Right lobe of liver (tissue), 4 donors: ENCODE measurements around the gene NBEAL1.

Source experiments
- CTCF ChIP-seq, 4 donors: fragments of 200-600 bp in 3 of 4; fragments of 450-650 bp in 1 of 4; IDR thresholded peaks; one replicate each; pipeline versions ENCODE4 v1.5.1 to v1.8.0; 2016 to 2022; ENCODE audit warnings: antibody characterized with exemption in 4 of 4, mild to moderate bottlenecking in 2 of 4
- POLR2A ChIP-seq: fragments of 450-650 bp; IDR thresholded peaks from one replicate; pipeline ENCODE4 v1.6.1; 2017; ENCODE audit warnings: antibody characterized with exemption, mild to moderate bottlenecking
- donor health status: DM: no; HTN: no; CAD: no.
- donor health status: DM: no; HTN: no; CAD: no.
- donor health status: DM: no; HTN: yes; CAD: no.

GRCh38 chr2:203105996-203106395 lies 91.3 kb downstream of the NBEAL1 start:
- TF ChIP-seq POLR2A, result no peak
- TF ChIP-seq CTCF (IDR thresholded peaks at IDR 0.05), result no peak
